ENCODE measurements around the gene TMEM235.

Gene TMEM235

DNA sequence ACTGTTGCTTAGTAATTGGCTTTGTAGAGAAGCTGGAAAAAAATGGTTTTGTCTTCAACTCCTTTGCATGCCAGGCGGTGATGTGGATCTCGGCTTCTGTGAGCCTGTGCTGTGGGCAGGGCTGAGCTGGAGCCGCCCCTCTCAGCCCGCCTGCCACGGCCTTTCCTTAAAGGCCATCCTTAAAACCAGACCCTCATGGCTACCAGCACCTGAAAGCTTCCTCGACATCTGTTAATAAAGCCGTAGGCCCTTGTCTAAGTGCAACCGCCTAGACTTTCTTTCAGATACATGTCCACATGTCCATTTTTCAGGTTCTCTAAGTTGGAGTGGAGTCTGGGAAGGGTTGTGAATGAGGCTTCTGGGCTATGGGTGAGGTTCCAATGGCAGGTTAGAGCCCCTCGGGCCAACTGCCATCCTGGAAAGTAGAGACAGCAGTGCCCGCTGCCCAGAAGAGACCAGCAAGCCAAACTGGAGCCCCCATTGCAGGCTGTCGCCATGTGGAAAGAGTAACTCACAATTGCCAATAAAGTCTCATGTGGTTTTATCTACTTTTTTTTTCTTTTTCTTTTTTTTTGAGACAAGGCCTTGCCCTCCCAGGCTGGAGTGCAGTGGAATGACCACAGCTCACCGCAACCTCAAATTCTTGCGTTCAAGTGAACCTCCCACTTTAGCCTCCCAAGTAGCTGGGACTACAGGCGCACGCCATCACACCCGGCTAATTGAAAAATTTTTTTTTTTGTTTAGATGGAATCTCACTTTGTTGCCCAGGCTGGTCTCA, 6.2 kb upstream of the TMEM235 start:
- peaks cover 36% of the 10 kb centered on the region for H3K36me3 ChIP-seq (replicated peaks; ENCODE audit: low read depth, low read length)
- H2AFZ ChIP-seq (ENCODE audit: low read depth, low read length), result no peak overlapping the region
- H3K4me2 ChIP-seq (ENCODE audit: low read length), result no peak overlapping the region
- peaks cover 10% of the 10 kb centered on the region for H3K4me1 ChIP-seq (ENCODE audit: low read length)
- no peak overlapping the region for H3K9ac ChIP-seq (ENCODE audit: low read length)
- H3K9me3 ChIP-seq (ENCODE audit: insufficient read depth, low read length), result no peaks in the 10 kb centered on the region
- no peak overlapping the region for H3K27ac ChIP-seq (ENCODE audit: low read length)
- H4K20me1 ChIP-seq (ENCODE audit: insufficient read depth, low read length), result no peaks in the 10 kb centered on the region
- H3K4me3 ChIP-seq (ENCODE audit: low read length), result no peak overlapping the region
- no peaks in the 10 kb centered on the region for H3K79me2 ChIP-seq (ENCODE audit: low read length)
- TF ChIP-seq, protein P1, sequence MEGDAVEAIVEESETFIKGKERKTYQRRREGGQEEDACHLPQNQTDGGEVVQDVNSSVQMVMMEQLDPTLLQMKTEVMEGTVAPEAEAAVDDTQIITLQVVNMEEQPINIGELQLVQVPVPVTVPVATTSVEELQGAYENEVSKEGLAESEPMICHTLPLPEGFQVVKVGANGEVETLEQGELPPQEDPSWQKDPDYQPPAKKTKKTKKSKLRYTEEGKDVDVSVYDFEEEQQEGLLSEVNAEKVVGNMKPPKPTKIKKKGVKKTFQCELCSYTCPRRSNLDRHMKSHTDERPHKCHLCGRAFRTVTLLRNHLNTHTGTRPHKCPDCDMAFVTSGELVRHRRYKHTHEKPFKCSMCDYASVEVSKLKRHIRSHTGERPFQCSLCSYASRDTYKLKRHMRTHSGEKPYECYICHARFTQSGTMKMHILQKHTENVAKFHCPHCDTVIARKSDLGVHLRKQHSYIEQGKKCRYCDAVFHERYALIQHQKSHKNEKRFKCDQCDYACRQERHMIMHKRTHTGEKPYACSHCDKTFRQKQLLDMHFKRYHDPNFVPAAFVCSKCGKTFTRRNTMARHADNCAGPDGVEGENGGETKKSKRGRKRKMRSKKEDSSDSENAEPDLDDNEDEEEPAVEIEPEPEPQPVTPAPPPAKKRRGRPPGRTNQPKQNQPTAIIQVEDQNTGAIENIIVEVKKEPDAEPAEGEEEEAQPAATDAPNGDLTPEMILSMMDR (IDR thresholded peaks at IDR 0.05; ENCODE audit: low read depth, low read length), result no peak
- TF ChIP-seq EZH2phosphoT487 (IDR thresholded peaks at IDR 0.05; ENCODE audit: low read depth), result no peak
- H3K27me3 ChIP-seq (ENCODE audit: low read depth, low read length), result no peaks in the 10 kb centered on the region; the same call in 1 of the 2 replicates

DNA sequence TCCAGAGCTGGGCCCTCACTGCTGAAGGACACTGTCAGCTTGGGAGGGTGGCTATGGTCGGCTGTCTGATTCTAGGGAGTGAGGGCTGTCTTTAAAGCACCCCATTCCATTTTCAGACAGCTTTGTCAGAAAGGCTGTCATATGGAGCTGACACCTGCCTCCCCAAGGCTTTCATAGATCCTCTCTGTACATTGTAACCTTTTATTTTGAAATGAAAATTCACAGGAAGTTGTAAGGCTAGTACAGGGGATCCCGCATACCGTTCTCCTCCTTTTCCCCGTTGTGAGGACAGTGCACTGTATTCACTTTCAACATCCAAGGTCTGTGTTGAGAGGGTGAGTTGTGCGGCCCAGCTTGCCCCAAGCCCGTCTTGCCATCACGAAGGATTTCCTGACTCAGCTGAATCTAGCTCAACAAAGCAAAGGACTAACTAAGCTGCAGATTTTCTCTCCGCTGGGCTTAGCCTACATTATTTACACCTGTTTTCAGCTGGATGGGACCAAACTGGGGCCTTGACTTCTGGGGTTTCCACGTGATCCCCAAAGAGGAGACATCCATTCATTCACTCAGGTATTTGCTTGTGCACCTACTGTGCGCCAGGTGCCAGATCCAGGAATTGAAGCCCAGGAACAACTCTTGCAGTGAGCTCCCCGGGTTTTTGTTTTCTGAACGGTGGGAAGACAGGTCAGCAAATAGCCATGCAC, 5.2 kb upstream of the TMEM235 start:
- no peak overlapping the region for H2AFZ ChIP-seq (ENCODE audit: low read depth, low read length)
- no peak overlapping the region for H3K27ac ChIP-seq (ENCODE audit: low read length)
- TF ChIP-seq, protein P1 (IDR thresholded peaks at IDR 0.05; ENCODE audit: low read depth, low read length), result no peak
- no peak for TF ChIP-seq EZH2phosphoT487 (IDR thresholded peaks at IDR 0.05; ENCODE audit: low read depth)
- no peak overlapping the region for H3K4me2 ChIP-seq (ENCODE audit: low read length)
- no peaks in the 10 kb centered on the region for H3K9me3 ChIP-seq (ENCODE audit: insufficient read depth, low read length)
- H4K20me1 ChIP-seq (ENCODE audit: insufficient read depth, low read length), result no peaks in the 10 kb centered on the region
- H3K36me3 ChIP-seq (replicated peaks; ENCODE audit: low read depth, low read length), result peaks cover 32% of the 10 kb centered on the region
- no peak overlapping the region for H3K9ac ChIP-seq (ENCODE audit: low read length)
- H3K79me2 ChIP-seq (ENCODE audit: low read length), result no peaks in the 10 kb centered on the region
- H3K4me3 ChIP-seq (ENCODE audit: low read length), result no peak overlapping the region
- H3K4me1 ChIP-seq (ENCODE audit: low read length), result peaks cover 18% of the 10 kb centered on the region
- peaks cover 7% of the 10 kb centered on the region; the same call in 1 of the 2 replicates for H3K27me3 ChIP-seq (ENCODE audit: low read depth, low read length)

DNA sequence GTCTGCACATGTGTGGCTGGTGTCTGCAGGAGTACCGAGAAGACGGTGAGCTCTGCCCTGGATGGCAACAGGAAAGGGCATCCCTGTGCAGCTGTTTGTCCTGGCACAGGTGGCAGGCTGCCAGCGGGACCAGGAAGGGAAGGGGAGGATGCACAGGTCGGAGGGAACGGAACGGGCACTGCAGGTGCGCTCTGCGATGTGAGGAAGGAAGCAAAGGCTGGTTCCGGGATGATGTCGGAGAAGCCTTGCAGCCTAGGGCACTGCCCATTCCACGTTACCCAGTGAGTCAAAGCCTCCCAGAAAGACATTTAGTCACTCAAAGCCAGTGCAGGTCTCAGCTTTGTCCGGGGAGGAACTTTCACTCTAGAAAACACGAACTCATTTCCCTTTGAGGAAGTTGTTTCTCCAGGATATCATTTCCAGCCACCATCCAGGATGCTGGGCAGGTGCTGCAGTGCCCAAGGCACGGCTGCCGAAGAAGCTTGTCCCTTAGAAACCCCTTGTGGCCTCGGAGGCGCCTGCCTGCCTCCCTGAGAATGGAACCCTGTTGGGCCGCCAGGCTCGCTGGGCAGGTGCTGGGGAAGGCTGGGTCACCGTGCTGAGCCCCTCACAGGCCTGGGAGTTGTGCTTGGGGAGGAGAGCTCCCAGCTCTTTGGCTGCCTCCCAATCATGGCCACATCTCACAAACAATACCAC, 4.5 kb upstream of the TMEM235 start:
- no peaks in the 10 kb centered on the region for H3K9me3 ChIP-seq (ENCODE audit: insufficient read depth, low read length)
- no peak overlapping the region for H3K9ac ChIP-seq (ENCODE audit: low read length)
- H3K4me1 ChIP-seq (ENCODE audit: low read length), result peaks cover 18% of the 10 kb centered on the region
- TF ChIP-seq, protein P1 (IDR thresholded peaks at IDR 0.05; ENCODE audit: low read depth, low read length), result no peak
- TF ChIP-seq EZH2phosphoT487 (IDR thresholded peaks at IDR 0.05; ENCODE audit: low read depth), result no peak
- H3K79me2 ChIP-seq (ENCODE audit: low read length), result no peaks in the 10 kb centered on the region
- H3K4me2 ChIP-seq (ENCODE audit: low read length), result peak overlapping the region; percentile 52
- H3K36me3 ChIP-seq (replicated peaks; ENCODE audit: low read depth, low read length), result peaks cover 28% of the 10 kb centered on the region
- no peak overlapping the region; the same call in 1 of the 2 replicates for H3K4me3 ChIP-seq (ENCODE audit: low read length)
- H4K20me1 ChIP-seq (ENCODE audit: insufficient read depth, low read length), result no peaks in the 10 kb centered on the region
- H3K27me3 ChIP-seq (ENCODE audit: low read depth, low read length), result peaks cover 7% of the 10 kb centered on the region; the same call in 1 of the 2 replicates
- no peak overlapping the region for H2AFZ ChIP-seq (ENCODE audit: low read depth, low read length)
- H3K27ac ChIP-seq (ENCODE audit: low read length), result no peak overlapping the region
